IMR-90 (cell line): ENCODE results near the gene PDF. TPM values are rescaled to one million over a fixed set of nuclear protein-coding genes. Genes with fewer than 3 reads are reported as not detected.
A peak's percentile ranks its signal among the peaks of the same experiment; 100 is the strongest.

Source experiments
- ATAC-seq: fragments of 200-7000 bp; cut with Tn5 transposase; 2 replicates; pipeline ENCODE4 v1.9.1; 2020; ENCODE audit warnings: low read depth, mild to moderate bottlenecking, moderate library complexity
- BruUV-seq: library from RNA; stranded (reverse); fragments of 400-500 nt; replicated peaks from 2 replicates; lab custom pipeline; 2021; lab: Mats Ljungman, UMichigan
- CTCF ChIA-PET: fragments of 300-600 bp; formaldehyde crosslinking; extraction: SDS; loops from one replicate; lab custom pipeline; 2021; ENCODE audit warnings: antibody characterized with exemption; lab: Yijun Ruan, JAX
- POLR2A ChIA-PET: fragments of 300-600 bp; sonication (Branson Sonifier 250); formaldehyde crosslinking; loops from one replicate; lab custom pipeline; 2022; ENCODE audit warnings: antibody characterized with exemption; ENCODE audit not compliant: unreplicated experiment; lab: Charles Lee
- DNase-seq: peaks from one replicate; pipeline ENCODE4 v3.0.0; 2013
- H2AFZ ChIP-seq: replicated peaks from 2 replicates; pipeline ENCODE3; 2013; ENCODE audit warnings: low read length, mild to moderate bottlenecking; ENCODE audit not compliant: poor library complexity
- H2AK5ac ChIP-seq: 2 replicates; pipeline ENCODE4 v1.6.1; 2013; ENCODE audit warnings: low read depth, low read length, inconsistent platforms
- H2AK9ac ChIP-seq: replicated peaks from 2 replicates; pipeline ENCODE3; 2013; ENCODE audit warnings: mild to moderate bottlenecking, low read depth, low read length, moderate library complexity; ENCODE audit not compliant: poor library complexity
- H2BK120ac ChIP-seq: 2 replicates; pipeline ENCODE4 v1.6.1; 2013; ENCODE audit warnings: low read depth, low read length, inconsistent platforms
- H2BK15ac ChIP-seq: 3 replicates; pipeline ENCODE4 v1.6.1; 2013; ENCODE audit warnings: low read depth, low read length, inconsistent platforms
- H2BK20ac ChIP-seq: 2 replicates; pipeline ENCODE4 v1.6.1; 2013; ENCODE audit warnings: low read depth, mild to moderate bottlenecking, inconsistent platforms, low read length, moderate library complexity
- H2BK5ac ChIP-seq: 2 replicates; pipeline ENCODE4 v1.6.1; 2013; ENCODE audit warnings: mild to moderate bottlenecking, low read depth, low read length, inconsistent platforms; ENCODE audit not compliant: poor library complexity, severe bottlenecking
- H3K14ac ChIP-seq: replicated peaks from 2 replicates; pipeline ENCODE4 v1.6.1; 2013; ENCODE audit warnings: low read depth, low read length, inconsistent platforms
- H3K18ac ChIP-seq: 2 replicates; pipeline ENCODE4 v1.6.1; 2013; ENCODE audit warnings: low read depth, low read length, control low read depth
- H3K23ac ChIP-seq: 2 replicates; pipeline ENCODE4 v1.6.1; 2013; ENCODE audit warnings: low read depth, low read length, inconsistent platforms
- H3K27ac ChIP-seq: 2 replicates; pipeline ENCODE4 v1.5.1; 2013; ENCODE audit warnings: mild to moderate bottlenecking, control low read depth, low read length; ENCODE audit not compliant: insufficient read depth
- H3K27me3 ChIP-seq: 2 replicates; pipeline ENCODE4 v1.6.1; 2013; ENCODE audit warnings: low read length; ENCODE audit not compliant: control insufficient read depth, insufficient read depth
- H3K36me3 ChIP-seq: 2 replicates; pipeline ENCODE4 v1.6.1; 2013; ENCODE audit warnings: low read length, mixed read lengths; ENCODE audit not compliant: control insufficient read depth, insufficient read depth
- H3K4ac ChIP-seq: 2 replicates; pipeline ENCODE4 v1.6.1; 2013; ENCODE audit warnings: low read depth, low read length, inconsistent platforms
- H3K4me1 ChIP-seq: 2 replicates; pipeline ENCODE4 v1.6.1; 2013; ENCODE audit warnings: low read length, mixed read lengths; ENCODE audit not compliant: control insufficient read depth, insufficient read depth
- H3K4me2 ChIP-seq: 2 replicates; pipeline ENCODE4 v1.6.1; 2013; ENCODE audit warnings: low read depth, mild to moderate bottlenecking, control low read depth, low read length, moderate library complexity
- H3K4me3 ChIP-seq: 2 replicates; pipeline ENCODE4 v1.5.1; 2013; ENCODE audit warnings: low read depth, mild to moderate bottlenecking, control low read depth, low read length, moderate library complexity; ENCODE audit not compliant: insufficient read depth
- H3K56ac ChIP-seq: 2 replicates; pipeline ENCODE4 v1.6.1; 2013; ENCODE audit warnings: low read length, inconsistent platforms; ENCODE audit not compliant: insufficient read depth; ENCODE audit errors: extremely low read depth
- H3K79me1 ChIP-seq, 2 experiments: 2 replicates each; pipeline ENCODE4 v1.6.1; 2013; ENCODE audit warnings: low read length in 2 of 2, inconsistent platforms in 1 of 2, low read depth in 1 of 2
- H3K9ac ChIP-seq: 2 replicates; pipeline ENCODE4 v1.6.1; 2013; ENCODE audit warnings: low read depth, low read length, control low read depth
- H3K9me1 ChIP-seq: 2 replicates; pipeline ENCODE4 v1.6.1; 2013; ENCODE audit warnings: low read length, inconsistent platforms; ENCODE audit not compliant: insufficient read depth
- H3K9me3 ChIP-seq: 2 replicates; pipeline ENCODE4 v1.6.1; 2013; ENCODE audit warnings: low read length; ENCODE audit not compliant: control insufficient read depth, insufficient read depth
- H4K20me1 ChIP-seq: 2 replicates; pipeline ENCODE4 v1.6.1; 2013; ENCODE audit warnings: low read length, inconsistent platforms; ENCODE audit not compliant: insufficient read depth
- H4K5ac ChIP-seq: 2 replicates; pipeline ENCODE4 v1.6.1; 2013; ENCODE audit warnings: mild to moderate bottlenecking, low read depth, low read length, control low read depth
- H4K8ac ChIP-seq, 2 experiments: 2 replicates each; pipeline ENCODE4 v1.6.1; 2013; ENCODE audit warnings: low read depth in 2 of 2, low read length in 2 of 2, control low read depth in 1 of 2, inconsistent platforms in 1 of 2
- H4K91ac ChIP-seq: 2 replicates; pipeline ENCODE4 v1.6.1; 2013; ENCODE audit warnings: low read depth, low read length, inconsistent platforms; ENCODE audit not compliant: insufficient read depth
- BHLHE40 ChIP-seq: fragments of 150-350 bp; IDR thresholded peaks from 2 replicates; pipeline ENCODE4 v1.6.1; 2016; ENCODE audit warnings: mild to moderate bottlenecking, low read depth, low read length
- CEBPB ChIP-seq: IDR thresholded peaks from 2 replicates; pipeline ENCODE4 v1.6.1; 2012; ENCODE audit warnings: low read depth, low read length, improper control_type of control experiment
- CHD1 ChIP-seq: IDR thresholded peaks from 2 replicates; pipeline ENCODE4 v1.6.1; 2012; ENCODE audit warnings: low read depth, low read length, improper control_type of control experiment
- CTCF ChIP-seq: conservative IDR thresholded peaks from 2 replicates; pipeline ENCODE4 v1.5.1; 2012; ENCODE audit warnings: mild to moderate bottlenecking, low read depth, low read length, improper control_type of control experiment
- ELK1 ChIP-seq: fragments of 150-350 bp; IDR thresholded peaks from 2 replicates; pipeline ENCODE4 v1.6.1; 2016; ENCODE audit warnings: low read depth, mild to moderate bottlenecking, low read length, moderate library complexity, borderline replicate concordance
- FOS ChIP-seq: fragments of 150-350 bp; IDR thresholded peaks from 2 replicates; pipeline ENCODE4 v1.6.1; 2016; ENCODE audit warnings: low read depth, low read length
- MAFK ChIP-seq: IDR thresholded peaks from 2 replicates; pipeline ENCODE4 v1.6.1; 2012; ENCODE audit warnings: low read depth, low read length, improper control_type of control experiment
- MAZ ChIP-seq: IDR thresholded peaks from 2 replicates; pipeline ENCODE4 v1.6.1; 2012; ENCODE audit warnings: low read depth, mild to moderate bottlenecking, low read length, improper control_type of control experiment, moderate library complexity, borderline replicate concordance
- MXI1 ChIP-seq: IDR thresholded peaks from 2 replicates; pipeline ENCODE4 v1.6.1; 2012; ENCODE audit warnings: low read depth, mild to moderate bottlenecking, low read length, moderate library complexity, borderline replicate concordance
- NFE2L2 ChIP-seq: fragments of 150-350 bp; IDR thresholded peaks from 2 replicates; pipeline ENCODE4 v1.6.1; 2016; ENCODE audit warnings: low read depth, mild to moderate bottlenecking, low read length
- POLR2A ChIP-seq: IDR thresholded peaks from 2 replicates; pipeline ENCODE4 v1.6.1; 2012; ENCODE audit warnings: mild to moderate bottlenecking, low read depth, low read length
- RAD21 ChIP-seq: IDR thresholded peaks from 2 replicates; pipeline ENCODE4 v1.6.1; 2012; ENCODE audit warnings: low read length, improper control_type of control experiment
- RCOR1 ChIP-seq: IDR thresholded peaks from 2 replicates; pipeline ENCODE4 v1.6.1; 2012; ENCODE audit warnings: mild to moderate bottlenecking, low read length, improper control_type of control experiment; ENCODE audit not compliant: insufficient replicate concordance
- RFX5 ChIP-seq: IDR thresholded peaks from 2 replicates; pipeline ENCODE4 v1.8.0; 2012; ENCODE audit warnings: low read depth, mild to moderate bottlenecking, low read length, moderate library complexity
- SMC3 ChIP-seq: fragments of 150-350 bp; IDR thresholded peaks from 2 replicates; pipeline ENCODE4 v1.6.1; 2016; ENCODE audit warnings: low read depth, mild to moderate bottlenecking, antibody characterized with exemption, low read length, moderate library complexity
- USF2 ChIP-seq: fragments of 150-350 bp; IDR thresholded peaks from 2 replicates; pipeline ENCODE4 v1.6.1; 2017; ENCODE audit warnings: mild to moderate bottlenecking, antibody characterized with exemption, low read length, low read depth
- WGBS, 2 experiments: methylation state at CpG; one replicate each; pipeline versions ENCODE4 v1.1.5 to v1.1.7; 2013; ENCODE audit warnings: missing lambda C conversion rate in 2 of 2; ENCODE audit not compliant: insufficient read length in 1 of 2; ENCODE audit errors: extremely low coverage in 2 of 2; 5-methylcytosine and 5-hydroxymethylcytosine counted together
- dilution Hi-C: fragments of 300-500 bp; cut with HindIII; formaldehyde crosslinking; loops from one replicate; pipeline ENCODE4 v1.14.3; 2018; ENCODE audit warnings: low sequenced_read_pairs; ENCODE audit not compliant: unreplicated experiment
- in situ Hi-C: fragments of 300-500 bp; cut with MboI; formaldehyde crosslinking; loops from 3 replicates; pipeline ENCODE4 v1.14.3; 2019; ENCODE audit warnings: low sequenced_read_pairs, inconsistent platforms, mixed read lengths
- intact Hi-C: fragments of 100-400 bp; cut with micrococcal nuclease; formaldehyde crosslinking; loops from 2 replicates; pipeline ENCODE4 v1.10.0; 2022
- polyA plus RNA-seq, 3 experiments: library from polyadenylated mRNA; depleted of rRNA; stranded (reverse); fragments of >200 nt; gene quantifications; 2 replicates each; pipeline ENCODE4 v1.2.3, GENCODE V29; 2012; ENCODE audit warnings: low replicate concordance in 1 of 3
- total RNA-seq: library from RNA; depleted of rRNA; stranded (reverse); fragments of >200 nt; gene quantifications from 2 replicates; pipeline ENCODE4 v1.2.3, GENCODE V29; 2012

PDF gene
- total and polyA plus RNA-seq, 2 of the 4 experiments (the other 2 are of a cell fraction), result 4.5 to 6.4 TPM

- ATAC-seq (peak; percentile 33; the same call in 1 of the 2 replicates), DNase-seq (no peak)
- no peak overlapping the region for H3K27ac ChIP-seq
- POLR2A ChIA-PET, result no interaction called here
- H2BK20ac ChIP-seq, result no peak overlapping the region
- H3K4me2 ChIP-seq, result no peak overlapping the region
- TF ChIP-seq MXI1 (no peak), USF2 (no peak), MAFK (no peak), RAD21 (no peak), RFX5 (no peak), RCOR1 (no peak), CEBPB (no peak), NFE2L2 (no peak), SMC3 (no peak), ELK1 (no peak), CHD1 (no peak), MAZ (no peak), BHLHE40 (no peak), FOS (no peak), CTCF (no peak), POLR2A (no peak)
- no peak overlapping the region for H3K4ac ChIP-seq
- no peak overlapping the region for H2BK120ac ChIP-seq
- no peaks in the 10 kb centered on the region for H3K27me3 ChIP-seq
- H3K79me1 ChIP-seq, result 0 out of 4 replicates have a peak, but pooled peaks cover 0 to 4% of the 10 kb centered on the region in 2 experiments
- H3K9me3 ChIP-seq, result no peaks in the 10 kb centered on the region
- intact Hi-C loops (no loop called here), dilution Hi-C loops (no loop called here), in situ Hi-C loops (no loop called here)
- no peak overlapping the region for H2AK5ac ChIP-seq
- no peak overlapping the region for H3K4me3 ChIP-seq
- H2BK5ac ChIP-seq, result no peak overlapping the region
- no peak overlapping the region for H3K56ac ChIP-seq
- H4K20me1 ChIP-seq, result no peaks in the 10 kb centered on the region
- H3K23ac ChIP-seq, result no peak overlapping the region
- no peak overlapping the region for H3K9ac ChIP-seq
- BruUV-seq, result no TSS peak
- no peak overlapping the region for H4K5ac ChIP-seq
- H2BK15ac ChIP-seq, result no peak overlapping the region
- H3K14ac ChIP-seq, result no peak overlapping the region
- no peak overlapping the region for H2AK9ac ChIP-seq
- H4K91ac ChIP-seq, result no peak overlapping the region
- CTCF ChIA-PET, result interaction anchor here (0.7 kb wide), 1 partner anchor 378 kb away, joined by 3 read pairs; no protein-coding TSS in a partner anchor
- WGBS, 2 experiments, result 100% methylated on average over 2 of the region's 6 CpGs; no CpG with 5 or more reads in 1 of the 2 experiments
- peaks cover 9% of the 10 kb centered on the region for H3K36me3 ChIP-seq
- H3K18ac ChIP-seq, result no peak overlapping the region
- H3K9me1 ChIP-seq, result peaks cover 3% of the 10 kb centered on the region; the same call in 1 of the 2 replicates
- H2AFZ ChIP-seq, result no peak overlapping the region
- H4K8ac ChIP-seq, result no peak overlapping the region
- H3K4me1 ChIP-seq, result peaks cover 2% of the 10 kb centered on the region; the same call in 1 of the 2 replicates
These were observed 17.8 kb upstream of the PDF start for GRCh38 chr16:69348222-69348621.
